ENCODE results near the gene ATP6V0E1.

- no peak for TF ChIP-seq POLR2A (IDR thresholded peaks at IDR 0.05)
- TF ChIP-seq CTCF (IDR thresholded peaks at IDR 0.05), result no peak
Measured at GRCh38 chr5:172957458-172957857, 26.1 kb upstream of the ATP6V0E1 start.
